HG02623 (cell line): ENCODE measurements around the gene OR4K15.
"Not testable (repeated sequence)": the region's sequence is repeated elsewhere in the genome, so short reads cannot be mapped to it uniquely, and the experiment has no call there.

Experiments
- ATAC-seq: cut with Tn5 transposase; IDR thresholded peaks from one replicate; pipeline ENCODE4 v1.9.1; 2021; ENCODE audit warnings: moderate library complexity; ENCODE audit not compliant: unreplicated experiment

The OR4K15 gene

GRCh38 chr14:19975291-19975690 is at the start of gene OR4K15:
Gene OR4K15 (plus strand): TSS chr14:19975591. CDS start chr14:19975591, 0 bp downstream.
- no peak for ATAC-seq

- no peak for ATAC-seq
Observed at GRCh38 chr14:19930617-19931016, 44.8 kb upstream of the OR4K15 start, which contains the start of gene OR4K1. Gene OR4K1 (plus strand): TSS chr14:19930917. CDS start chr14:19935667, 4,750 bp downstream.

GRCh38 chr14:19941668-19942067 is 33.7 kb upstream of the OR4K15 start:
- no peak for ATAC-seq

- no peak for ATAC-seq
Observed at GRCh38 chr14:19947413-19948090, 27.8 kb upstream of the OR4K15 start.

- ATAC-seq, result no peak
Observed at GRCh38 chr14:19949218-19949617, 26.2 kb upstream of the OR4K15 start.

- ATAC-seq, result not testable (repeated sequence)
Observed at GRCh38 chr14:19969735-19970134, 5.7 kb upstream of the OR4K15 start.

- no peak for ATAC-seq
Observed at GRCh38 chr14:19974844-19975243, 547 bp upstream of the OR4K15 start.

- no peak for ATAC-seq
Observed at GRCh38 chr14:19993438-19993837, 18.0 kb downstream of the OR4K15 start.

- ATAC-seq, result no peak
Observed at GRCh38 chr14:20001863-20002262, 26.5 kb downstream of the OR4K15 start, which contains the start of gene OR4Q2. Gene OR4Q2 (plus strand): TSS chr14:20002163.

GRCh38 chr14:20002319-20002718 is 26.9 kb downstream of the OR4K15 start:
- ATAC-seq, result no peak

GRCh38 chr14:20008156-20008555 is 32.8 kb downstream of the OR4K15 start:
- no peak for ATAC-seq

GRCh38 chr14:20019257-20019865 is 44.0 kb downstream of the OR4K15 start, which contains the start of gene OR4K14:
Gene OR4K14 (minus strand): TSS chr14:20019307. CDS start chr14:20015193, 4,114 bp downstream.
- ATAC-seq, result no peak
